Breast epithelium (tissue), 3 donors: ENCODE measurements around the gene ABCA6.

Experiments
- POLR2A ChIP-seq: fragments of 450-650 bp; IDR thresholded peaks from one replicate; pipeline ENCODE4 v1.6.1; 2016; ENCODE audit warnings: antibody characterized with exemption, mild to moderate bottlenecking, moderate library complexity
- POLR2AphosphoS5 ChIP-seq, 3 donors: sonication (generic); formaldehyde crosslinking; IDR thresholded peaks; one replicate each; pipeline ENCODE4 v1.6.1; 2017; ENCODE audit warnings: antibody characterized with exemption in 3 of 3
- TF ChIP-seq, protein P1 (sequence below), 3 donors: fragments of 450-650 bp; IDR thresholded peaks; one replicate each; pipeline ENCODE4 v1.5.1; 2016 to 2017; ENCODE audit warnings: antibody characterized with exemption in 3 of 3, mild to moderate bottlenecking in 3 of 3, moderate library complexity in 3 of 3

GRCh38 chr17:69147460-69147859 is 5.8 kb upstream of the ABCA6 start:
- TF ChIP-seq, protein P1, sequence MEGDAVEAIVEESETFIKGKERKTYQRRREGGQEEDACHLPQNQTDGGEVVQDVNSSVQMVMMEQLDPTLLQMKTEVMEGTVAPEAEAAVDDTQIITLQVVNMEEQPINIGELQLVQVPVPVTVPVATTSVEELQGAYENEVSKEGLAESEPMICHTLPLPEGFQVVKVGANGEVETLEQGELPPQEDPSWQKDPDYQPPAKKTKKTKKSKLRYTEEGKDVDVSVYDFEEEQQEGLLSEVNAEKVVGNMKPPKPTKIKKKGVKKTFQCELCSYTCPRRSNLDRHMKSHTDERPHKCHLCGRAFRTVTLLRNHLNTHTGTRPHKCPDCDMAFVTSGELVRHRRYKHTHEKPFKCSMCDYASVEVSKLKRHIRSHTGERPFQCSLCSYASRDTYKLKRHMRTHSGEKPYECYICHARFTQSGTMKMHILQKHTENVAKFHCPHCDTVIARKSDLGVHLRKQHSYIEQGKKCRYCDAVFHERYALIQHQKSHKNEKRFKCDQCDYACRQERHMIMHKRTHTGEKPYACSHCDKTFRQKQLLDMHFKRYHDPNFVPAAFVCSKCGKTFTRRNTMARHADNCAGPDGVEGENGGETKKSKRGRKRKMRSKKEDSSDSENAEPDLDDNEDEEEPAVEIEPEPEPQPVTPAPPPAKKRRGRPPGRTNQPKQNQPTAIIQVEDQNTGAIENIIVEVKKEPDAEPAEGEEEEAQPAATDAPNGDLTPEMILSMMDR (IDR thresholded peaks at IDR 0.05): no peak
- TF ChIP-seq POLR2A (no peak), POLR2AphosphoS5 (IDR thresholded peaks at IDR 0.05) (no peak)
